Measurements from ENCODE around the gene MICALL1.

DNA sequence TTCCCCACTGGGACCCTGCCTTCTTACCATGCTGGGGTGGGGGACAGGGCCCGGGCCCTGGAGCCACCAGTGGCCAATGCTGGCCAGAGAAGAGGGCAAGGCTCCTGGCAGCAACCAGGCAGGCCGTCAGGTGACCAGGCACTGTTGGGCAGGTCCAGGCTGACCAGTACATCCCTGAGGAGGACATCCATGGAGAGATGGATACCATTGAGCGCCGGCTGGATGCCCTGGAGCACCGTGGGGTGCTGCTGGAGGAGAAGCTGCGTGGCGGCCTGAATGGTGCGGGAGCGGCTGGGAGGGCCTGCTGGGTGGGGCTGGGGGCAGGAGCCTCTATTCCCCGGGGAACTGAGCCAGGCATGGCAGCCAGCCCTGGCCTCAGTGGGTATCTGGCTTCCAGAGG is 26.3 kb downstream of the MICALL1 start:
- TF ChIP-seq CTCF (IDR thresholded peaks at IDR 0.05) (no peak), EP300 (IDR thresholded peaks at IDR 0.05) (no peak), POLR2AphosphoS5 (IDR thresholded peaks at IDR 0.05) (no peak)

Measured in sigmoid colon (tissue), 4 donors.